Neutrophil (primary cell): ENCODE results near the gene FOSL2.

Experiments used
- H3K27ac ChIP-seq: fragments of 200-600 bp; sonication (generic); 2 replicates; pipeline ENCODE4 v1.5.1; 2016; ENCODE audit warnings: mild to moderate bottlenecking, moderate library complexity
- H3K27me3 ChIP-seq: fragments of 200-600 bp; sonication (generic); 2 replicates; pipeline ENCODE4 v1.6.0; 2016; ENCODE audit warnings: mild to moderate bottlenecking
- H3K36me3 ChIP-seq: fragments of 200-600 bp; sonication (generic); 2 replicates; pipeline ENCODE4 v1.5.1; 2017
- H3K4me1 ChIP-seq, 2 experiments: fragments of 200-600 bp in 1 of 2; sonication (generic) in 1 of 2; 1 replicate in 1 of 2; 2 replicates in 1 of 2; pipeline versions ENCODE4 v1.5.1 to v1.6.1; 2013 to 2016; ENCODE audit warnings: low read depth in 1 of 2, low read length in 1 of 2, mild to moderate bottlenecking in 1 of 2, moderate library complexity in 1 of 2; ENCODE audit not compliant: control insufficient read depth in 1 of 2, insufficient read depth in 1 of 2
- H3K4me3 ChIP-seq, 2 experiments: fragments of 200-600 bp in 1 of 2; sonication (generic) in 1 of 2; 1 replicate in 1 of 2; 2 replicates in 1 of 2; pipeline ENCODE4 v1.5.1; 2013 to 2016; ENCODE audit warnings: low read depth in 1 of 2, low read length in 1 of 2, mild to moderate bottlenecking in 1 of 2, moderate library complexity in 1 of 2
- H3K9me3 ChIP-seq: fragments of 200-600 bp; sonication (generic); 2 replicates; pipeline ENCODE4 v1.5.1; 2016
- CTCF ChIP-seq: fragments of 200-600 bp; sonication (generic); IDR thresholded peaks from 2 replicates; pipeline ENCODE4 v1.5.1; 2016; ENCODE audit warnings: antibody characterized with exemption

The FOSL2 gene

GRCh38 chr2:28445448-28446258 lies 53.0 kb downstream of the FOSL2 start:
- Histone ChIP-seq H3K4me3 (no peak overlapping the region), H3K4me1 (peaks cover 35 to 36% of the 10 kb centered on the region in 2 experiments), H3K27me3 (no peaks in the 10 kb centered on the region), H3K9me3 (no peaks in the 10 kb centered on the region), H3K36me3 (no peaks in the 10 kb centered on the region), H3K27ac (no peak overlapping the region)
- TF ChIP-seq CTCF: no peak

GRCh38 chr2:28446531-28446930 lies 53.9 kb downstream of the FOSL2 start:
- Histone ChIP-seq H3K9me3 (no peaks in the 10 kb centered on the region), H3K4me3 (no peak overlapping the region), H3K36me3 (no peaks in the 10 kb centered on the region), H3K27me3 (no peaks in the 10 kb centered on the region), H3K27ac (no peak overlapping the region), H3K4me1 (peaks cover 35 to 36% of the 10 kb centered on the region in 2 experiments)
- no peak for TF ChIP-seq CTCF

GRCh38 chr2:28447086-28447485 lies 54.4 kb downstream of the FOSL2 start:
- H3K4me1 ChIP-seq: peaks cover 35 to 37% of the 10 kb centered on the region in 2 experiments
- H3K27me3 ChIP-seq: no peaks in the 10 kb centered on the region
- no peaks in the 10 kb centered on the region for H3K9me3 ChIP-seq
- no peak overlapping the region for H3K4me3 ChIP-seq
- H3K27ac ChIP-seq: peak overlapping the region; percentile 97
- no peak for TF ChIP-seq CTCF
- no peaks in the 10 kb centered on the region for H3K36me3 ChIP-seq

GRCh38 chr2:28447943-28448792 lies 55.5 kb downstream of the FOSL2 start:
- Histone ChIP-seq H3K9me3 (no peaks in the 10 kb centered on the region), H3K27me3 (no peaks in the 10 kb centered on the region), H3K4me3 (peak overlapping the region; percentile 19 to 41), H3K4me1 (peaks cover 40 to 48% of the 10 kb centered on the region in 2 experiments), H3K36me3 (no peaks in the 10 kb centered on the region), H3K27ac (peak overlapping the region; percentile 97)
- peak; percentile 37 for TF ChIP-seq CTCF

GRCh38 chr2:28448793-28449100 lies 56.1 kb downstream of the FOSL2 start:
- H3K4me1 ChIP-seq: peaks cover 40 to 48% of the 10 kb centered on the region in 2 experiments
- TF ChIP-seq CTCF: no peak
- no peaks in the 10 kb centered on the region for H3K27me3 ChIP-seq
- H3K4me3 ChIP-seq: peak overlapping the region; percentile 19 to 41
- no peaks in the 10 kb centered on the region for H3K9me3 ChIP-seq
- peak overlapping the region; percentile 97 for H3K27ac ChIP-seq
- no peaks in the 10 kb centered on the region for H3K36me3 ChIP-seq
